GM18861 (cell line): Measurements from ENCODE around the gene LMCD1.

Experiments used
- ATAC-seq: cut with Tn5 transposase; IDR thresholded peaks from one replicate; pipeline ENCODE4 v1.9.1; 2021; ENCODE audit not compliant: unreplicated experiment

Gene LMCD1

GRCh38 chr3:8608041-8608790, 106.6 kb downstream of the LMCD1 start:
- no peak for ATAC-seq

GRCh38 chr3:8608791-8609467, 107.3 kb downstream of the LMCD1 start:
- ATAC-seq = no peak

GRCh38 chr3:8610951-8611350, 109.3 kb downstream of the LMCD1 start:
- ATAC-seq = no peak

GRCh38 chr3:8617921-8618320, 116.3 kb downstream of the LMCD1 start:
- no peak for ATAC-seq

- no peak for ATAC-seq
Observed at GRCh38 chr3:8618950-8619349, 117.3 kb downstream of the LMCD1 start.

GRCh38 chr3:8619548-8619947, 117.9 kb downstream of the LMCD1 start:
- ATAC-seq = no peak

GRCh38 chr3:8621141-8621540, 119.5 kb downstream of the LMCD1 start:
- no peak for ATAC-seq

GRCh38 chr3:8621872-8622271, 120.2 kb downstream of the LMCD1 start:
- no peak for ATAC-seq

GRCh38 chr3:8622873-8623691, 121.5 kb downstream of the LMCD1 start:
- peak; percentile 93 for ATAC-seq

GRCh38 chr3:8623741-8624140, 122.1 kb downstream of the LMCD1 start:
- no peak for ATAC-seq
